HG03432 (cell line): Measurements from ENCODE around the gene DDX52.

Source experiments
- ATAC-seq: cut with Tn5 transposase; IDR thresholded peaks from one replicate; pipeline ENCODE4 v1.9.1; 2021; ENCODE audit warnings: mild to moderate bottlenecking, moderate library complexity; ENCODE audit not compliant: unreplicated experiment

The DDX52 gene

GRCh38 chr17:37598145-37598544 lies 45.1 kb downstream of the DDX52 start:
- no peak for ATAC-seq

GRCh38 chr17:37592291-37592690 lies 51.0 kb downstream of the DDX52 start:
- no peak for ATAC-seq

- ATAC-seq = no peak
Measured at GRCh38 chr17:37585066-37585465, 58.2 kb downstream of the DDX52 start.

GRCh38 chr17:37576281-37576680 lies 67.0 kb downstream of the DDX52 start:
- ATAC-seq = no peak

GRCh38 chr17:37574427-37574826 lies 68.8 kb downstream of the DDX52 start:
- no peak for ATAC-seq

GRCh38 chr17:37571674-37572073 lies 71.6 kb downstream of the DDX52 start:
- no peak for ATAC-seq

- no peak for ATAC-seq
Measured at GRCh38 chr17:37570527-37571093, 72.6 kb downstream of the DDX52 start.

- no peak for ATAC-seq
Measured at GRCh38 chr17:37568350-37569053, 74.7 kb downstream of the DDX52 start.

GRCh38 chr17:37567538-37567937 lies 75.7 kb downstream of the DDX52 start:
- ATAC-seq = no peak

- ATAC-seq = no peak
Measured at GRCh38 chr17:37567137-37567536, 76.1 kb downstream of the DDX52 start.

GRCh38 chr17:37564252-37564651 lies 79.0 kb downstream of the DDX52 start:
- no peak for ATAC-seq

GRCh38 chr17:37562016-37562745 lies 81.1 kb downstream of the DDX52 start:
- no peak for ATAC-seq
